MM.1S (cell line): ENCODE data around the gene S1PR1.

Experiments
- DNase-seq: peaks from one replicate; pipeline ENCODE4 v3.0.0-alpha.2; 2015
- H2AFZ ChIP-seq: fragments of 300-600 bp; sonication (generic); 2 replicates; pipeline ENCODE4 v1.6.0; 2016; ENCODE audit warnings: antibody characterized with exemption, low read length
- H3F3A ChIP-seq: fragments of 300-600 bp; sonication (generic); 2 replicates; pipeline ENCODE4 v1.6.1; 2016; ENCODE audit warnings: mild to moderate bottlenecking, antibody characterized with exemption, low read length, moderate library complexity, mixed read lengths; ENCODE audit not compliant: insufficient read depth
- H3K27ac ChIP-seq: fragments of 300-600 bp; sonication (generic); 2 replicates; pipeline ENCODE4 v1.5.1; 2016; ENCODE audit warnings: mild to moderate bottlenecking, low read length
- H3K27me3 ChIP-seq: fragments of 300-600 bp; sonication (generic); replicated peaks from 2 replicates; pipeline ENCODE4 v1.6.0; 2016; ENCODE audit warnings: low read length; ENCODE audit not compliant: insufficient read depth
- H3K36me3 ChIP-seq: fragments of 300-600 bp; sonication (generic); replicated peaks from 2 replicates; pipeline ENCODE4 v1.6.1; 2016; ENCODE audit warnings: mild to moderate bottlenecking, low read length, mixed read lengths; ENCODE audit not compliant: insufficient read depth
- H3K4me1 ChIP-seq: fragments of 300-600 bp; sonication (generic); 2 replicates; pipeline ENCODE4 v1.6.1; 2016; ENCODE audit warnings: low read length, mixed read lengths
- H3K4me2 ChIP-seq: fragments of 300-600 bp; sonication (generic); 2 replicates; pipeline ENCODE4 v1.6.0; 2016; ENCODE audit warnings: low read depth, low read length
- H3K4me3 ChIP-seq: fragments of 300-600 bp; sonication (generic); 2 replicates; pipeline ENCODE4 v1.5.1; 2016; ENCODE audit warnings: low read length, mixed read lengths
- H3K79me2 ChIP-seq: fragments of 300-600 bp; sonication (generic); 2 replicates; pipeline ENCODE4 v1.6.1; 2016; ENCODE audit warnings: mixed run types, low read length, mixed read lengths
- H3K9ac ChIP-seq: fragments of 300-600 bp; sonication (generic); 2 replicates; pipeline ENCODE4 v1.6.1; 2016; ENCODE audit warnings: low read length, mixed read lengths
- H3K9me2 ChIP-seq: fragments of 300-600 bp; sonication (generic); replicated peaks from 2 replicates; pipeline ENCODE4 v1.6.1; 2016; ENCODE audit warnings: mild to moderate bottlenecking, low read length, mixed read lengths; ENCODE audit not compliant: insufficient read depth
- H3K9me3 ChIP-seq: fragments of 300-600 bp; sonication (generic); replicated peaks from 2 replicates; pipeline ENCODE4 v1.6.1; 2016; ENCODE audit warnings: mild to moderate bottlenecking, low read length, mixed read lengths; ENCODE audit not compliant: insufficient read depth
- H4K20me1 ChIP-seq: fragments of 300-600 bp; sonication (generic); 2 replicates; pipeline ENCODE4 v1.6.1; 2016; ENCODE audit warnings: mild to moderate bottlenecking, low read length, moderate library complexity, mixed read lengths; ENCODE audit not compliant: insufficient read depth
- CTCF ChIP-seq: fragments of 300-600 bp; sonication (generic); IDR thresholded peaks from 2 replicates; pipeline ENCODE4 v1.5.1; 2016; ENCODE audit warnings: antibody characterized with exemption, low read length, mixed read lengths
- EZH2 ChIP-seq: fragments of 300-600 bp; sonication (generic); optimal IDR thresholded peaks from 2 replicates; pipeline ENCODE3; 2017; ENCODE audit warnings: low read depth, mild to moderate bottlenecking, antibody characterized with exemption, low read length, mixed read lengths
- EZH2phosphoT487 ChIP-seq: fragments of 300-600 bp; sonication (generic); IDR thresholded peaks from 2 replicates; pipeline ENCODE4 v1.6.1; 2018; ENCODE audit warnings: antibody characterized with exemption, low read length

Gene S1PR1

GRCh38 chr1:101237229-101237837 lies 514 bp downstream of the S1PR1 start:
- H3K36me3 ChIP-seq, result no peaks in the 10 kb centered on the region
- H4K20me1 ChIP-seq, result no peaks in the 10 kb centered on the region
- no peaks in the 10 kb centered on the region for H3K79me2 ChIP-seq
- no peaks in the 10 kb centered on the region for H3K9me2 ChIP-seq
- no peak overlapping the region for H3K9ac ChIP-seq
- no peak for DNase-seq
- peaks cover 37% of the 10 kb centered on the region for H3K27me3 ChIP-seq
- peak overlapping the region; percentile 59 for H3K4me3 ChIP-seq
- no peaks in the 10 kb centered on the region for H3K9me3 ChIP-seq
- peaks cover 9% of the 10 kb centered on the region for H3K4me1 ChIP-seq
- TF ChIP-seq EZH2 (no peak), EZH2phosphoT487 (no peak), CTCF (no peak)
- no peak overlapping the region for H2AFZ ChIP-seq
- no peak overlapping the region for H3K27ac ChIP-seq
- H3K4me2 ChIP-seq, result peak overlapping the region; percentile 89
- 0 out of 2 replicates have a peak, but pooled peaks cover 6% of the 10 kb centered on the region for H3F3A ChIP-seq

GRCh38 chr1:101238031-101238628 lies 1.3 kb downstream of the S1PR1 start:
- peak overlapping the region; percentile 39; the same call in 1 of the 2 replicates for H3K4me2 ChIP-seq
- H4K20me1 ChIP-seq, result no peaks in the 10 kb centered on the region
- 0 out of 2 replicates have a peak, but pooled peaks cover 6% of the 10 kb centered on the region for H3F3A ChIP-seq
- no peaks in the 10 kb centered on the region for H3K36me3 ChIP-seq
- H3K4me3 ChIP-seq, result no peak overlapping the region
- no peaks in the 10 kb centered on the region for H3K9me3 ChIP-seq
- peaks cover 42% of the 10 kb centered on the region for H3K27me3 ChIP-seq
- TF ChIP-seq EZH2, result no peak
- no peak for TF ChIP-seq CTCF
- TF ChIP-seq EZH2phosphoT487, result no peak
- H3K9me2 ChIP-seq, result no peaks in the 10 kb centered on the region
- H3K4me1 ChIP-seq, result peaks cover 9% of the 10 kb centered on the region
- H3K27ac ChIP-seq, result no peak overlapping the region
- no peak overlapping the region for H3K9ac ChIP-seq
- DNase-seq, result no peak
- H3K79me2 ChIP-seq, result no peaks in the 10 kb centered on the region
- H2AFZ ChIP-seq, result no peak overlapping the region

- no peak overlapping the region for H2AFZ ChIP-seq
- no peaks in the 10 kb centered on the region for H3K36me3 ChIP-seq
- no peaks in the 10 kb centered on the region for H3K79me2 ChIP-seq
- H3K4me2 ChIP-seq, result peak overlapping the region; percentile 39; the same call in 1 of the 2 replicates
- H4K20me1 ChIP-seq, result no peaks in the 10 kb centered on the region
- DNase-seq, result peak; percentile 37
- no peak overlapping the region for H3K27ac ChIP-seq
- TF ChIP-seq EZH2phosphoT487 (no peak), EZH2 (no peak), CTCF (peak; percentile 70)
- H3K9me3 ChIP-seq, result no peaks in the 10 kb centered on the region
- peaks cover 42% of the 10 kb centered on the region for H3K27me3 ChIP-seq
- H3F3A ChIP-seq, result 0 out of 2 replicates have a peak, but pooled peaks cover 6% of the 10 kb centered on the region
- peaks cover 9% of the 10 kb centered on the region for H3K4me1 ChIP-seq
- no peak overlapping the region for H3K9ac ChIP-seq
- H3K9me2 ChIP-seq, result no peaks in the 10 kb centered on the region
- H3K4me3 ChIP-seq, result no peak overlapping the region
Measured at GRCh38 chr1:101238681-101239094, 1.9 kb downstream of the S1PR1 start.
